ENCODE data around the gene PGRMC2.
A peak's percentile ranks its signal among the peaks of the same experiment; 100 is the strongest.

PGRMC2 gene

GRCh38 chr4:128284317-128284716 is 3.3 kb downstream of the PGRMC2 start:
- no peak for DNase-seq (ENCODE audit: low read depth)
- H3K4me3 ChIP-seq (ENCODE audit: low read depth, low read length), result peak overlapping the region; percentile 90
- TF ChIP-seq CTCF (IDR thresholded peaks at IDR 0.05; ENCODE audit: low read depth, low read length) (no peak), MAX (IDR thresholded peaks at IDR 0.05; ENCODE audit: low read depth, low read length) (no peak), POLR2A (IDR thresholded peaks at IDR 0.05; ENCODE audit: extremely low read depth, insufficient read length) (no peak), MYC (IDR thresholded peaks at IDR 0.05; ENCODE audit: low read depth, low read length) (no peak)

GRCh38 chr4:128283071-128283470 is 4.5 kb downstream of the PGRMC2 start:
- no peak for DNase-seq (ENCODE audit: low read depth)
- no peak overlapping the region for H3K4me3 ChIP-seq (ENCODE audit: low read depth, low read length)
- no peak for TF ChIP-seq POLR2A (IDR thresholded peaks at IDR 0.05; ENCODE audit: extremely low read depth, insufficient read length)
- TF ChIP-seq MYC (IDR thresholded peaks at IDR 0.05; ENCODE audit: low read depth, low read length), result no peak
- TF ChIP-seq MAX (IDR thresholded peaks at IDR 0.05; ENCODE audit: low read depth, low read length), result no peak
- no peak for TF ChIP-seq CTCF (IDR thresholded peaks at IDR 0.05; ENCODE audit: low read depth, low read length)

GRCh38 chr4:128282516-128282915 is 5.1 kb downstream of the PGRMC2 start:
- TF ChIP-seq MAX (IDR thresholded peaks at IDR 0.05; ENCODE audit: low read depth, low read length) (no peak), CTCF (IDR thresholded peaks at IDR 0.05; ENCODE audit: low read depth, low read length) (no peak), MYC (IDR thresholded peaks at IDR 0.05; ENCODE audit: low read depth, low read length) (no peak), POLR2A (IDR thresholded peaks at IDR 0.05; ENCODE audit: extremely low read depth, insufficient read length) (no peak)
- no peak for DNase-seq (ENCODE audit: low read depth)
- no peak overlapping the region for H3K4me3 ChIP-seq (ENCODE audit: low read depth, low read length)

- TF ChIP-seq MAX (IDR thresholded peaks at IDR 0.05; ENCODE audit: low read depth, low read length), result no peak
- no peak for DNase-seq (ENCODE audit: low read depth)
- no peak overlapping the region for H3K4me3 ChIP-seq (ENCODE audit: low read depth, low read length)
Measured at GRCh38 chr4:128281354-128281753, 6.3 kb downstream of the PGRMC2 start.

- TF ChIP-seq MAX (IDR thresholded peaks at IDR 0.05; ENCODE audit: low read depth, low read length), result no peak
- no peak for TF ChIP-seq MYC (IDR thresholded peaks at IDR 0.05; ENCODE audit: low read depth, low read length)
- DNase-seq (ENCODE audit: low read depth), result no peak
- H3K4me3 ChIP-seq (ENCODE audit: low read depth, low read length), result no peak overlapping the region
Measured at GRCh38 chr4:128279624-128280225, 7.9 kb downstream of the PGRMC2 start.

GRCh38 chr4:128277856-128278255 is 9.8 kb downstream of the PGRMC2 start:
- no peak for TF ChIP-seq CTCF (IDR thresholded peaks at IDR 0.05; ENCODE audit: low read depth, low read length)
- TF ChIP-seq MYC (IDR thresholded peaks at IDR 0.05; ENCODE audit: low read depth, low read length), result no peak
- no peak for TF ChIP-seq POLR2A (IDR thresholded peaks at IDR 0.05; ENCODE audit: extremely low read depth, insufficient read length)
- TF ChIP-seq MAX (IDR thresholded peaks at IDR 0.05; ENCODE audit: low read depth, low read length), result no peak
- DNase-seq (ENCODE audit: low read depth), result no peak
- no peak overlapping the region for H3K4me3 ChIP-seq (ENCODE audit: low read depth, low read length)

Data from NB4 (cell line).